Testis (tissue), 3 donors: ENCODE results near the gene TRIO. TPM values are rescaled to one million over a fixed set of nuclear protein-coding genes. Genes with fewer than 3 reads are reported as not detected.

Experiments
- DNase-seq: peaks from one replicate; pipeline ENCODE4 v3.0.0-alpha.2; 2019
- H3K27ac ChIP-seq, 2 donors: fragments of 200-600 bp; sonication (generic); one replicate each; pipeline ENCODE4 v1.5.1; 2019
- H3K27me3 ChIP-seq: fragments of 200-600 bp; sonication (generic); one replicate; pipeline ENCODE4 v1.5.1; 2019
- H3K36me3 ChIP-seq: fragments of 200-600 bp; sonication (generic); one replicate; pipeline ENCODE4 v1.5.1; 2017; ENCODE audit warnings: low read depth; ENCODE audit errors: missing control alignments
- H3K4me1 ChIP-seq: fragments of 200-600 bp; sonication (generic); one replicate; pipeline ENCODE4 v1.5.1; 2019
- H3K4me3 ChIP-seq, 2 donors: fragments of 200-600 bp; sonication (generic); one replicate each; pipeline ENCODE4 v1.5.1; 2017 to 2019
- H3K9me3 ChIP-seq: fragments of 200-600 bp; sonication (generic); one replicate; pipeline ENCODE4 v1.5.1; 2017
- CTCF ChIP-seq, 3 experiments: fragments of 450-650 bp in 2 of 3; fragments of 200-600 bp in 1 of 3; sonication (generic) in 1 of 3; IDR thresholded peaks; one replicate each; pipeline ENCODE4 v1.5.1; 2016 to 2019; ENCODE audit warnings: antibody characterized with exemption in 3 of 3, mild to moderate bottlenecking in 2 of 3, moderate library complexity in 1 of 3
- POLR2A ChIP-seq: fragments of 450-650 bp; IDR thresholded peaks from one replicate; pipeline ENCODE4 v1.6.1; 2017; ENCODE audit warnings: antibody characterized with exemption, mild to moderate bottlenecking, moderate library complexity
- WGBS, 2 donors: methylation state at CpG; one replicate each; pipeline ENCODE4 v1.1.5; 2018; 5-methylcytosine and 5-hydroxymethylcytosine counted together
- intact Hi-C: fragments of 100-400 bp; cut with DNase I; formaldehyde crosslinking; loops from one replicate; pipeline ENCODE4 v1.15.1; 2023; ENCODE audit warnings: low total_unique reads
- polyA plus RNA-seq: library from polyadenylated mRNA; stranded (reverse); fragments of 350-450 nt; fragmentation: Illumina TruSeq; extraction: RNeasy Lipid Tissue Mini Kit (QIAGEN cat#74804); gene quantifications from one replicate; pipeline ENCODE4 v1.2.3, GENCODE V29; 2014; ENCODE audit warnings: low read depth, low replicate concordance; ENCODE audit not compliant: insufficient read depth
- total RNA-seq, 2 donors: library from RNA; depleted of rRNA; stranded (reverse); fragments of >200 nt; gene quantifications; one replicate each; pipeline ENCODE4 v1.2.3, GENCODE V29; 2016

TRIO gene
- total and polyA plus RNA-seq, 3 donors from 2014 or later: 47.2 to 295 (median 249) TPM

GRCh38 chr5:14211818-14212803 is 69.0 kb downstream of the TRIO start:
- peaks cover 11% of the 10 kb centered on the region for H3K4me1 ChIP-seq
- no peak overlapping the region for H3K4me3 ChIP-seq
- DNase-seq: no peak
- WGBS, 2 donors: 78 to 84% methylated on average over 5 of the region's 5 CpGs
- H3K27ac ChIP-seq: no peak overlapping the region
- H3K36me3 ChIP-seq: no peaks in the 10 kb centered on the region
- intact Hi-C loops: no loop called here
- H3K27me3 ChIP-seq: no peaks in the 10 kb centered on the region
- TF ChIP-seq POLR2A: no peak
- TF ChIP-seq CTCF (IDR thresholded peaks at IDR 0.05): no peak
- no peaks in the 10 kb centered on the region for H3K9me3 ChIP-seq

GRCh38 chr5:14212838-14213237 is 69.7 kb downstream of the TRIO start:
- no peaks in the 10 kb centered on the region for H3K9me3 ChIP-seq
- H3K36me3 ChIP-seq: no peaks in the 10 kb centered on the region
- H3K27me3 ChIP-seq: no peaks in the 10 kb centered on the region
- no peak overlapping the region for H3K27ac ChIP-seq
- intact Hi-C loops: no loop called here
- no peak for DNase-seq
- TF ChIP-seq POLR2A: no peak
- TF ChIP-seq CTCF (IDR thresholded peaks at IDR 0.05): no peak
- peaks cover 10% of the 10 kb centered on the region for H3K4me1 ChIP-seq
- H3K4me3 ChIP-seq: no peak overlapping the region
- WGBS, 2 donors: 69 to 78% methylated on average over 4 of the region's 4 CpGs

GRCh38 chr5:14213253-14213652 is 70.1 kb downstream of the TRIO start:
- H3K27me3 ChIP-seq: no peaks in the 10 kb centered on the region
- no peak for DNase-seq
- no peaks in the 10 kb centered on the region for H3K36me3 ChIP-seq
- no peak overlapping the region for H3K4me3 ChIP-seq
- peaks cover 6% of the 10 kb centered on the region for H3K4me1 ChIP-seq
- no peaks in the 10 kb centered on the region for H3K9me3 ChIP-seq
- intact Hi-C loops: no loop called here
- no peak for TF ChIP-seq POLR2A
- TF ChIP-seq CTCF (IDR thresholded peaks at IDR 0.05): no peak
- no peak overlapping the region for H3K27ac ChIP-seq
- 63 to 87% methylated on average over 1 of the region's 1 CpG for WGBS, 2 donors

GRCh38 chr5:14213813-14214585 is 70.9 kb downstream of the TRIO start:
- DNase-seq: no peak
- no peak for TF ChIP-seq POLR2A
- no peak for TF ChIP-seq CTCF (IDR thresholded peaks at IDR 0.05)
- no peaks in the 10 kb centered on the region for H3K9me3 ChIP-seq
- no peak overlapping the region for H3K4me3 ChIP-seq
- no peaks in the 10 kb centered on the region for H3K27me3 ChIP-seq
- intact Hi-C loops: no loop called here
- no peak overlapping the region for H3K27ac ChIP-seq
- peaks cover 7% of the 10 kb centered on the region for H3K4me1 ChIP-seq
- H3K36me3 ChIP-seq: no peaks in the 10 kb centered on the region
- whole genome bisulfite sequencing, 2 donors: 86 to 89% methylated on average over 6 of the region's 6 CpGs
